B cell (primary cell): ENCODE results near the gene TPH2.

Experiments
- CTCF ChIP-seq: fragments of 200-600 bp; IDR thresholded peaks from one replicate; pipeline ENCODE4 v1.8.0; 2022; ENCODE audit warnings: antibody characterized with exemption, mild to moderate bottlenecking
- EZH2 ChIP-seq: IDR thresholded peaks from 2 replicates; pipeline ENCODE4 v1.6.1; 2012; ENCODE audit warnings: borderline replicate concordance, low read depth, mild to moderate bottlenecking, moderate library complexity, low read length; ENCODE audit not compliant: insufficient read depth, poor library complexity, severe bottlenecking

- TF ChIP-seq CTCF (no peak), EZH2 (no peak)
Measured at GRCh38 chr12:72025524-72025923, 86.9 kb downstream of the TPH2 start.
